ENCODE measurements around the gene INSYN1. TPM values are rescaled to one million over a fixed set of nuclear protein-coding genes. Genes with fewer than 3 reads are reported as not detected.
A peak's percentile ranks its signal among the peaks of the same experiment; 100 is the strongest.

Gene INSYN1
- total RNA-seq, 1 donor, result 4.7 TPM

- peaks cover 6% of the 10 kb centered on the region for H4K20me1 ChIP-seq (ENCODE audit: insufficient read depth, low read length)
- no peaks in the 10 kb centered on the region for H3K9me3 ChIP-seq (ENCODE audit: low read depth, low read length)
- no peak overlapping the region for H3K27ac ChIP-seq (ENCODE audit: low read depth, low read length)
- DNase-seq (ENCODE audit: insufficient read length, low spot score, missing footprints), result peak; percentile 87
- TF ChIP-seq CTCF (IDR thresholded peaks at IDR 0.05; ENCODE audit: extremely low read depth, low read depth, low read length), result no peak
- H3K4me3 ChIP-seq (ENCODE audit: insufficient read depth, low read length), result no peak overlapping the region
- peaks cover 20% of the 10 kb centered on the region for H3K36me3 ChIP-seq (ENCODE audit: insufficient read depth, low read length)
- H3K4me1 ChIP-seq (ENCODE audit: insufficient read depth, low read length), result no peaks in the 10 kb centered on the region
- no peaks in the 10 kb centered on the region for H3K79me2 ChIP-seq (ENCODE audit: insufficient read depth, low read length)
- peaks cover 13% of the 10 kb centered on the region for H3K27me3 ChIP-seq (ENCODE audit: insufficient read depth, low read length)
- no peak overlapping the region for H2AFZ ChIP-seq (ENCODE audit: low read length)
- no peak overlapping the region for H3K4me2 ChIP-seq (ENCODE audit: insufficient read depth, low read length)
These were observed 35.9 kb downstream of the INSYN1 start for GRCh38 chr15:73717206-73717605.

- Histone ChIP-seq H3K79me2 (ENCODE audit: insufficient read depth, low read length) (no peaks in the 10 kb centered on the region), H3K4me2 (ENCODE audit: insufficient read depth, low read length) (no peak overlapping the region), H3K4me3 (ENCODE audit: insufficient read depth, low read length) (no peak overlapping the region), H2AFZ (ENCODE audit: low read length) (no peak overlapping the region), H4K20me1 (ENCODE audit: insufficient read depth, low read length) (peaks cover 6% of the 10 kb centered on the region), H3K27me3 (ENCODE audit: insufficient read depth, low read length) (peaks cover 13% of the 10 kb centered on the region), H3K9me3 (ENCODE audit: low read depth, low read length) (no peaks in the 10 kb centered on the region), H3K36me3 (ENCODE audit: insufficient read depth, low read length) (peaks cover 22% of the 10 kb centered on the region), H3K27ac (ENCODE audit: low read depth, low read length) (no peak overlapping the region), H3K4me1 (ENCODE audit: insufficient read depth, low read length) (no peaks in the 10 kb centered on the region)
- TF ChIP-seq CTCF (IDR thresholded peaks at IDR 0.05; ENCODE audit: extremely low read depth, low read depth, low read length), result no peak
- DNase-seq (ENCODE audit: insufficient read length, low spot score, missing footprints), result peak; percentile 35
These were observed 36.7 kb downstream of the INSYN1 start for GRCh38 chr15:73716417-73716816.

GRCh38 chr15:73715417-73715816, 37.7 kb downstream of the INSYN1 start:
- H3K27ac ChIP-seq (ENCODE audit: low read depth, low read length), result no peak overlapping the region
- peaks cover 6% of the 10 kb centered on the region for H4K20me1 ChIP-seq (ENCODE audit: insufficient read depth, low read length)
- peaks cover 32% of the 10 kb centered on the region for H3K36me3 ChIP-seq (ENCODE audit: insufficient read depth, low read length)
- no peak for TF ChIP-seq CTCF (IDR thresholded peaks at IDR 0.05; ENCODE audit: extremely low read depth, low read depth, low read length)
- H3K79me2 ChIP-seq (ENCODE audit: insufficient read depth, low read length), result no peaks in the 10 kb centered on the region
- peaks cover 5% of the 10 kb centered on the region for H3K27me3 ChIP-seq (ENCODE audit: insufficient read depth, low read length)
- no peaks in the 10 kb centered on the region for H3K4me1 ChIP-seq (ENCODE audit: insufficient read depth, low read length)
- peak; percentile 42 for DNase-seq (ENCODE audit: insufficient read length, low spot score, missing footprints)
- no peak overlapping the region for H2AFZ ChIP-seq (ENCODE audit: low read length)
- no peak overlapping the region for H3K4me2 ChIP-seq (ENCODE audit: insufficient read depth, low read length)
- no peaks in the 10 kb centered on the region for H3K9me3 ChIP-seq (ENCODE audit: low read depth, low read length)
- H3K4me3 ChIP-seq (ENCODE audit: insufficient read depth, low read length), result no peak overlapping the region

GRCh38 chr15:73714695-73715301, 38.4 kb downstream of the INSYN1 start:
- no peak for DNase-seq (ENCODE audit: insufficient read length, low spot score, missing footprints)
- peaks cover 38% of the 10 kb centered on the region for H3K36me3 ChIP-seq (ENCODE audit: insufficient read depth, low read length)
- no peak overlapping the region for H3K27ac ChIP-seq (ENCODE audit: low read depth, low read length)

More at GRCh38 chr15:73714695-73715301, 38.4 kb downstream of the INSYN1 start:
- no peak overlapping the region for H3K4me2 ChIP-seq (ENCODE audit: insufficient read depth, low read length)
- peaks cover 7% of the 10 kb centered on the region for H4K20me1 ChIP-seq (ENCODE audit: insufficient read depth, low read length)
- peaks cover 5% of the 10 kb centered on the region for H3K27me3 ChIP-seq (ENCODE audit: insufficient read depth, low read length)
- H3K4me3 ChIP-seq (ENCODE audit: insufficient read depth, low read length), result no peak overlapping the region
- no peak overlapping the region for H2AFZ ChIP-seq (ENCODE audit: low read length)
- no peaks in the 10 kb centered on the region for H3K9me3 ChIP-seq (ENCODE audit: low read depth, low read length)
- H3K79me2 ChIP-seq (ENCODE audit: insufficient read depth, low read length), result no peaks in the 10 kb centered on the region
- TF ChIP-seq CTCF (IDR thresholded peaks at IDR 0.05; ENCODE audit: extremely low read depth, low read depth, low read length), result no peak
- H3K4me1 ChIP-seq (ENCODE audit: insufficient read depth, low read length), result no peaks in the 10 kb centered on the region
